Fibroblast of pulmonary artery (primary cell): ENCODE data around the gene EP400.
"Not testable (repeated sequence)": the region's sequence is repeated elsewhere in the genome, so short reads cannot be mapped to it uniquely, and the experiment has no call there.

Experiments used
- DNase-seq: peaks from one replicate; pipeline ENCODE4 v3.0.0-alpha.2; 2010; ENCODE audit warnings: low read depth
- H3K4me3 ChIP-seq: replicated peaks from 2 replicates; pipeline ENCODE4 v1.5.1; 2011; ENCODE audit warnings: low read depth, mild to moderate bottlenecking, control low read depth, low read length, moderate library complexity
- CTCF ChIP-seq: IDR thresholded peaks from 2 replicates; pipeline ENCODE4 v1.5.1; 2011; ENCODE audit warnings: mild to moderate bottlenecking, control low read depth, low read length, inconsistent platforms; ENCODE audit errors: missing control alignments

EP400 gene

GRCh38 chr12:131959641-131960589, 10.2 kb downstream of the EP400 start:
- H3K4me3 ChIP-seq = no peak overlapping the region
- no peak for DNase-seq
- no peak for TF ChIP-seq CTCF

- not testable (repeated sequence) for DNase-seq, H3K4me3 ChIP-seq
Observed at GRCh38 chr12:131960590-131961325, 11.0 kb downstream of the EP400 start.

GRCh38 chr12:131961328-131961727, 11.6 kb downstream of the EP400 start:
- DNase-seq, H3K4me3 ChIP-seq: not testable (repeated sequence)

- no peak for DNase-seq
- TF ChIP-seq CTCF = no peak
- no peak overlapping the region for H3K4me3 ChIP-seq
Observed at GRCh38 chr12:131962069-131962468, 12.3 kb downstream of the EP400 start.

GRCh38 chr12:131963381-131963780, 13.6 kb downstream of the EP400 start:
- no peak overlapping the region for H3K4me3 ChIP-seq
- DNase-seq = no peak
- TF ChIP-seq CTCF = no peak

- no peak for DNase-seq
- TF ChIP-seq CTCF = no peak
- H3K4me3 ChIP-seq = no peak overlapping the region
Observed at GRCh38 chr12:131965073-131965472, 15.3 kb downstream of the EP400 start.

- DNase-seq = no peak
- no peak overlapping the region for H3K4me3 ChIP-seq
Observed at GRCh38 chr12:131971226-131971625, 21.5 kb downstream of the EP400 start.

More at GRCh38 chr12:131971226-131971625, 21.5 kb downstream of the EP400 start:
- no peak for TF ChIP-seq CTCF
